HepG2 (cell line): Measurements from ENCODE around the gene KANSL1. TPM values are rescaled to one million over a fixed set of nuclear protein-coding genes. Genes with fewer than 3 reads are reported as not detected.

Source experiments
- ATAC-seq: fragments of 200-7000 bp; cut with Tn5 transposase; 3 replicates; pipeline ENCODE4 v1.9.1; 2020; ENCODE audit warnings: mild to moderate bottlenecking, moderate library complexity
- BruUV-seq: library from RNA; stranded (reverse); fragments of 400-500 nt; replicated peaks from 2 replicates; lab custom pipeline; 2021; lab: Mats Ljungman, UMichigan
- CTCF ChIA-PET: fragments of 300-600 bp; formaldehyde crosslinking; extraction: SDS; loops from one replicate; lab custom pipeline; 2021; ENCODE audit warnings: low total read pairs, inconsistent platforms, low intra/inter-chr PET ratio; lab: Yijun Ruan, JAX
- POLR2A ChIA-PET: fragments of 350-600 bp; sonication (Branson Sonifier 250); formaldehyde crosslinking; loops from one replicate; lab custom pipeline; 2020; ENCODE audit warnings: antibody characterized with exemption, inconsistent platforms; lab: Yijun Ruan, JAX
- DNase-seq: peaks from one replicate; pipeline ENCODE4 v3.0.0-alpha.2; 2015; ENCODE audit warnings: low spot score
- FAIRE-seq: peaks from 3 replicates; lab custom pipeline; 2011; peaks lifted over from hg19 to GRCh38; lab: Jason Lieb, UNC
- H2AFZ ChIP-seq: one replicate; pipeline ENCODE4 v1.6.1; 2011; ENCODE audit warnings: low read length, inconsistent platforms
- H3K27ac ChIP-seq: fragments of 300-600 bp; 3 replicates; pipeline ENCODE4 v1.8.0; 2011; ENCODE audit warnings: mixed run types, mild to moderate bottlenecking, mixed read lengths, low read length, inconsistent platforms; ENCODE audit not compliant: insufficient read depth; ENCODE audit errors: extremely low read length
- H3K27me3 ChIP-seq, 2 experiments: fragments of 200-600 bp in 1 of 2; 2 replicates in 1 of 2; 3 replicates in 1 of 2; pipeline versions ENCODE4 v1.6.0 to v1.8.0; 2011; ENCODE audit warnings: low read length in 2 of 2, mild to moderate bottlenecking in 2 of 2, moderate library complexity in 2 of 2, inconsistent platforms in 1 of 2; ENCODE audit not compliant: insufficient read depth in 2 of 2, control insufficient read depth in 1 of 2
- H3K36me3 ChIP-seq, 2 experiments: fragments of 200-600 bp in 1 of 2; replicated peaks in 1 of 2; 2 replicates in 1 of 2; 3 replicates in 1 of 2; pipeline versions ENCODE4 v1.5.1 to v1.8.0; 2011; ENCODE audit warnings: low read length in 2 of 2, inconsistent platforms in 1 of 2; ENCODE audit not compliant: insufficient read depth in 2 of 2, control insufficient read depth in 1 of 2
- H3K4me1 ChIP-seq: 2 replicates; pipeline ENCODE4 v1.5.1; 2012; ENCODE audit warnings: low read length, inconsistent platforms; ENCODE audit not compliant: insufficient read depth
- H3K4me2 ChIP-seq: 2 replicates; pipeline ENCODE4 v1.6.0; 2011; ENCODE audit warnings: low read depth, low read length, inconsistent platforms
- H3K4me3 ChIP-seq, 3 experiments: fragments of 200-600 bp in 1 of 3; sonication (generic), shearing (Covaris generic) in 1 of 3; replicated peaks in 1 of 3; 2 replicates each; pipeline ENCODE4 v1.5.1; 2011 to 2016; ENCODE audit warnings: low read length in 3 of 3, inconsistent platforms in 2 of 3, low read depth in 2 of 3, mild to moderate bottlenecking in 2 of 3, control low read depth in 1 of 3, mixed read lengths in 1 of 3; ENCODE audit not compliant: insufficient read depth in 1 of 3
- H3K79me2 ChIP-seq: one replicate; pipeline ENCODE4 v1.6.1; 2011; ENCODE audit warnings: low read length, inconsistent platforms; ENCODE audit not compliant: insufficient read depth
- H3K9ac ChIP-seq: 2 replicates; pipeline ENCODE4 v1.6.0; 2011; ENCODE audit warnings: mild to moderate bottlenecking, low read depth, low read length, inconsistent platforms; ENCODE audit not compliant: insufficient read depth
- H3K9me3 ChIP-seq: 2 replicates; pipeline ENCODE4 v1.5.1; 2012; ENCODE audit warnings: mild to moderate bottlenecking, low read length
- H4K20me1 ChIP-seq: 2 replicates; pipeline ENCODE4 v1.6.0; 2011; ENCODE audit warnings: inconsistent platforms, mild to moderate bottlenecking, low read length, moderate library complexity; ENCODE audit not compliant: insufficient read depth
- PAWR ChIP-seq: sonication (generic); formaldehyde crosslinking; IDR thresholded peaks from 2 replicates; pipeline ENCODE4 v1.4.0; 2020; ENCODE audit warnings: missing genetic modification reagents, mild to moderate bottlenecking, borderline replicate concordance
- ZNF407 ChIP-seq: sonication (generic); formaldehyde crosslinking; IDR thresholded peaks from one replicate; pipeline ENCODE4 v1.5.1; 2020; ENCODE audit warnings: mild to moderate bottlenecking, missing genetic modification reagents; ENCODE audit errors: not compliant biosample characterization
- WGBS: methylation state at CpG from one replicate; pipeline ENCODE4 v1.1.6; 2017; ENCODE audit warnings: low lambda C conversion rate; 5-methylcytosine and 5-hydroxymethylcytosine counted together
- in situ Hi-C: cut with HindIII; loops from 2 replicates; pipeline ENCODE4 v1.10.0; 2017; ENCODE audit warnings: low pct_unique_long_range_greater_than_20kb; ENCODE audit not compliant: extremely low pct_ligation_motif_present
- intact Hi-C: fragments of 100-400 bp; cut with micrococcal nuclease; formaldehyde crosslinking; loops from one replicate; pipeline ENCODE4 v1.10.0; 2022; ENCODE audit not compliant: unreplicated experiment
- polyA plus RNA-seq, 8 experiments: library from polyadenylated mRNA; depleted of rRNA in 3 of 8; stranded (reverse) in 7 of 8; unstranded in 1 of 8; fragments of >200 nt; fragmentation: Illumina TruSeq in 4 of 8; extraction: Trizol in 4 of 8; gene quantifications; 2 replicates each; pipeline versions ENCODE4 v1.2.1 to v1.2.3, GENCODE V29; 2011 to 2016; ENCODE audit warnings: low read depth in 4 of 8, missing spikeins in 1 of 8, mixed read lengths in 1 of 8; ENCODE audit not compliant: insufficient read depth in 1 of 8
- total RNA-seq, 5 experiments: library from RNA; depleted of rRNA; stranded (reverse); fragments of >200 nt; fragmentation: Illumina TruSeq; extraction: Trizol; gene quantifications; 2 replicates each; pipeline ENCODE4 v1.2.3, GENCODE V29; 2016; ENCODE audit warnings: low read depth in 1 of 5

The KANSL1 gene
- total and polyA plus RNA-seq, 2 of the 13 experiments (the other 11 are each of a cell fraction or from before 2014, with no cell fraction given) = 24.0 to 59.6 TPM

GRCh38 chr17:45996282-45996937 is 196.8 kb downstream of the KANSL1 start:
- ChIA-PET POLR2A (no interaction called here), CTCF (no interaction called here)
- Histone ChIP-seq H4K20me1 (no peaks in the 10 kb centered on the region), H3K27me3 (0 out of 5 replicates have a peak, but pooled peaks cover 0 to 1% of the 10 kb centered on the region in 2 experiments), H3K36me3 (no peaks in the 10 kb centered on the region), H3K4me1 (peaks cover 29% of the 10 kb centered on the region), H3K9me3 (no peaks in the 10 kb centered on the region), H3K9ac (no peak overlapping the region), H2AFZ (no peak overlapping the region), H3K4me2 (no peak overlapping the region), H3K27ac (no peak overlapping the region), H3K79me2 (no peaks in the 10 kb centered on the region), H3K4me3 (no peak overlapping the region)
- intact Hi-C loops = no loop called here
- in situ Hi-C loops = no loop called here
- peak; percentile 8 for TF ChIP-seq ZNF407 (CRISPR knock-in tag)
- TF ChIP-seq PAWR (CRISPR knock-in tag) = no peak
- no TSS peak for BruUV-seq
- 77% methylated on average over 25 of the region's 31 CpGs for WGBS
- FAIRE-seq = no peak
- no peak for DNase-seq
- no peak for ATAC-seq
